Measurements from ENCODE around the gene GPNMB. TPM values are rescaled to one million over a fixed set of nuclear protein-coding genes. Genes with fewer than 3 reads are reported as not detected.

Gene GPNMB
- total and polyA plus RNA-seq, 10 of the 15 experiments (the other 5 are each of a cell fraction or from before 2014, with no cell fraction given), result 5.9 to 22.3 (median 10.0) TPM

DNA sequence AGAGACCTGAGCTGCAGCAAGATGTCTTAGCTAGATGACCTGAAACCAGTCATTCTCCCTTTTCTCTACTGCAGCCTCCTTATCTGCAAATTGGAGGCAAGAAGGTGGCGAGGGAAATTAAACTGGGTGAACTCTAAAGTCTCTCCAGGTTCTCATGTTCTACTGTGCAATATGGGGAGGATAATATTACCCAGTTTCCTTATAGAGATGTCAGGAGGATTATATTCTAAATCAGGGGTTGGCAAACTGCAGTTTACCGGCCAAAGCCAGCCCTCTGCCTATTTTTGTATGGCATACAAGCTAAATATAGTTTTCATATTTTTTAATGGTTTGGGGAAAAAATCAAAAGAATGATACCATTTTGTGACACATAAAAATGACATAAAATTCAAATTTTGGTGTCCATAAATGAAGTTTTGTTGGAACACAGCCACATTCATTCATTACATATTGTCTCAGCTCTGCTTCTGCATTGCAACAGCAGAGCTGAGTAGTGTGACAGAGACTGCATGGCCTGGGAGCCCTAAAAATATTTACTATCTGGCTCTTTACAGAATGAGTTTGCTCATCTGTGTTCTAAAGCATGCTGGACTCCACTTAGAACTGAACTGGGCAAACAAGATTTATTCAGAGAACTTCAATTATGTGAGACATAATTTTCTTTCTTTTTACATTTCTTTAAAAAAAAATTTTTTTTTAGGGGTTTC, 33.4 kb downstream of the GPNMB start:
- no peak overlapping the region for H3K4me2 ChIP-seq (ENCODE audit: control insufficient read depth, insufficient read depth)
- ChIA-PET CTCF (interaction anchor here (0.6 to 7.2 kb wide), 6 partner anchors 18 to 430 kb away, joined by 3 to 68 read pairs (median 11); partner anchors contain the start of genes MALSU1 and STK31), POLR2A (interaction anchor here (1.2 kb wide), 1 partner anchor 11 kb away, joined by 3 read pairs; no protein-coding TSS in a partner anchor), RAD21 (ENCODE audit: unreplicated experiment) (interaction anchor here (0.8 to 2.4 kb wide), 4 partner anchors 18 to 432 kb away, joined by 3 to 7 read pairs (median 3); no protein-coding TSS in a partner anchor), SMC1A (ENCODE audit: uncharacterized antibody, unreplicated experiment) (interaction anchor here (1.0 to 3.0 kb wide), 9 partner anchors 10 to 265 kb away, joined by 4 to 12 read pairs (median 5); no protein-coding TSS in a partner anchor)
- 75% methylated on average over 2 of the region's 2 CpGs for WGBS (ENCODE audit: insufficient coverage, insufficient replicate concordance, low lambda C conversion rate, missing lambda C conversion rate)
- BruUV-seq (replicated peaks), result no TSS peak
- ATAC-seq (no peak), DNase-seq (ENCODE audit: low read depth, low spot score) (no peak), FAIRE-seq (no peak)
- in situ Hi-C loops (cut with MboI), result no loop called here
- H3K9me3 ChIP-seq (replicated peaks; ENCODE audit: control insufficient read depth, insufficient read depth, low read length), result no peaks in the 10 kb centered on the region
- H3K9ac ChIP-seq (ENCODE audit: control insufficient read depth, insufficient read depth, low read length), result no peak overlapping the region
- TF ChIP-seq, protein P1, sequence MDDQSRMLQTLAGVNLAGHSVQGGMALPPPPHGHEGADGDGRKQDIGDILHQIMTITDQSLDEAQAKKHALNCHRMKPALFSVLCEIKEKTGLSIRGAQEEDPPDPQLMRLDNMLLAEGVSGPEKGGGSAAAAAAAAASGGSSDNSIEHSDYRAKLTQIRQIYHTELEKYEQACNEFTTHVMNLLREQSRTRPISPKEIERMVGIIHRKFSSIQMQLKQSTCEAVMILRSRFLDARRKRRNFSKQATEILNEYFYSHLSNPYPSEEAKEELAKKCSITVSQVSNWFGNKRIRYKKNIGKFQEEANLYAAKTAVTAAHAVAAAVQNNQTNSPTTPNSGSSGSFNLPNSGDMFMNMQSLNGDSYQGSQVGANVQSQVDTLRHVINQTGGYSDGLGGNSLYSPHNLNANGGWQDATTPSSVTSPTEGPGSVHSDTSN (IDR thresholded peaks at IDR 0.05; ENCODE audit: insufficient replicate concordance, low read depth, low read length), result no peak
- TF ChIP-seq RBBP5 (conservative IDR thresholded peaks at IDR 0.05), result no peak
- no peak for TF ChIP-seq TARDBP (IDR thresholded peaks at IDR 0.05; ENCODE audit: borderline replicate concordance)
- no peak for TF ChIP-seq MEF2B (IDR thresholded peaks at IDR 0.05; ENCODE audit: partially characterized antibody, poor library complexity, severe bottlenecking)
- no peak for TF ChIP-seq EP300 (IDR thresholded peaks at IDR 0.05; ENCODE audit: borderline replicate concordance in 1 of 2, control insufficient read depth in 1 of 2, low read depth in 2 of 2, low read length in 2 of 2)
- no peak for TF ChIP-seq DPF2 (IDR thresholded peaks at IDR 0.05)
- no peak for TF ChIP-seq ZZZ3 (IDR thresholded peaks at IDR 0.05; ENCODE audit: control insufficient read depth, insufficient read length, low read depth)
- TF ChIP-seq BCL11A (IDR thresholded peaks at IDR 0.05; ENCODE audit: low read depth, low read length), result no peak
- TF ChIP-seq PML (IDR thresholded peaks at IDR 0.05; ENCODE audit: low read length), result no peak
- TF ChIP-seq RELA (IDR thresholded peaks at IDR 0.05; ENCODE audit: borderline replicate concordance, partially characterized antibody), result no peak
- no peak for TF ChIP-seq GABPA (IDR thresholded peaks at IDR 0.05; ENCODE audit: low read depth)
- TF ChIP-seq JUNB (IDR thresholded peaks at IDR 0.05), result no peak
- no peak for TF ChIP-seq POLR2AphosphoS2 (IDR thresholded peaks at IDR 0.05; ENCODE audit: low read depth, low read length)
- H3K79me2 ChIP-seq (ENCODE audit: control insufficient read depth, insufficient read depth, low read length), result no peaks in the 10 kb centered on the region
- H3K36me3 ChIP-seq (ENCODE audit: control insufficient read depth in 2 of 2, insufficient read depth in 2 of 2, low read length in 1 of 2), result no peaks in the 10 kb centered on the region
- intact Hi-C loops (cut with micrococcal nuclease; ENCODE audit: unreplicated experiment), result no loop called here
- no peak overlapping the region for H2AFZ ChIP-seq (ENCODE audit: control insufficient read depth, low read depth, low read length)
- H3K4me1 ChIP-seq (ENCODE audit: control insufficient read depth, insufficient read depth, low read length), result no peaks in the 10 kb centered on the region
- no peaks in the 10 kb centered on the region for H4K20me1 ChIP-seq (ENCODE audit: control insufficient read depth, insufficient read depth)
- H3K4me3 ChIP-seq, result no peak overlapping the region
- no peaks in the 10 kb centered on the region for H3K27me3 ChIP-seq (replicated peaks in 1 of 2; ENCODE audit: control insufficient read depth in 2 of 2, insufficient read depth in 2 of 2, low read length in 1 of 2)
- no peak overlapping the region for H3K27ac ChIP-seq (ENCODE audit: control insufficient read depth, insufficient read depth)

Data from GM12878 (cell line).